Amniotic epithelial cell (primary cell): ENCODE data around the gene NAV2.

Source experiments
- DNase-seq: peaks from one replicate; pipeline ENCODE4 v3.0.0-alpha.2; 2010; ENCODE audit warnings: low read depth

Gene NAV2

DNA sequence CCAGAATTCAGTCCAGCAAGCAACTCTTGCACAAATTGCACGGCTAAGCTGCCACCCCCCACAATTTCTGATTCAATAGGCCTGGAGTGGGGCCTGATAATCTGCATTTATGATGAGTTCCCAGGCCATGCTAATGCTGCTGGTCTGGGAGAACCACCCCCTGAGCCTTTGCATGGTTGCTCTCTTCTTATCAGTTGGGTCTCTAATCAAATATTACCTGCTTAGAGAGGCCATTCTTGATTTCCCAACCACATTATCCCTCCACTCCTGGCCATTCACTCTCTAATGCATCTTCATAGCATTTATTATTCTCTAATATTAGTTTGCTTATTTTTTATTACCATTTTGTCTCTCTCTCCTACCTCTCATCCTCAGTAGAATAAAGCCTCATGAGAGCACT, 99.5 kb downstream of the NAV2 start:
- DNase-seq = no peak

- DNase-seq = no peak
Observed at GRCh38 chr11:19812710-19813109, 100.1 kb downstream of the NAV2 start.

GRCh38 chr11:19813158-19813879, 100.7 kb downstream of the NAV2 start:
- no peak for DNase-seq

DNA sequence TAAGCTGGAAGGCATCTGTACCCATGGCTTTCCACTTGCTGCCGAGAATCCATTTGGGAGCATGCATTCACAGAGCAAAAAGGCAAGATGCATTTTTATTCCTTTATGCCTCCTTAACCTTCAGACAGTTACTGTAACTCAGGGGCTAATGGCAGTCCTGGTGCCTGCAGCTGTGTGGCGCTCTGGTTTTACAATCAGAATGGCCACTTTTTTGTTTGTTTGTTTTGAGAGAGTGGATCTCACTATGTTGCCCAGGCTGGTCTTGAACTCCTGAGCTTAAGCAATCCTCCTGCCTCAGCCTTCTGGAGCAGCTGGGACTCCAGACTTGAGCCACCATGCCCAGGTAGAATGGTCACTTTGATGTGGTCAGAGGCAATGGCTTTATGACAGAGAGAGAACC, 101.8 kb downstream of the NAV2 start:
- no peak for DNase-seq

- no peak for DNase-seq
Observed at GRCh38 chr11:19816040-19816439, 103.4 kb downstream of the NAV2 start.

GRCh38 chr11:19816817-19817216, 104.2 kb downstream of the NAV2 start:
- no peak for DNase-seq

- no peak for DNase-seq
Observed at GRCh38 chr11:19817265-19817851, 104.7 kb downstream of the NAV2 start.

GRCh38 chr11:19817870-19818269, 105.2 kb downstream of the NAV2 start:
- DNase-seq = no peak

- no peak for DNase-seq
Observed at GRCh38 chr11:19818619-19819018, 106.0 kb downstream of the NAV2 start.

- no peak for DNase-seq
Observed at GRCh38 chr11:19819148-19819547, 106.5 kb downstream of the NAV2 start.

DNA sequence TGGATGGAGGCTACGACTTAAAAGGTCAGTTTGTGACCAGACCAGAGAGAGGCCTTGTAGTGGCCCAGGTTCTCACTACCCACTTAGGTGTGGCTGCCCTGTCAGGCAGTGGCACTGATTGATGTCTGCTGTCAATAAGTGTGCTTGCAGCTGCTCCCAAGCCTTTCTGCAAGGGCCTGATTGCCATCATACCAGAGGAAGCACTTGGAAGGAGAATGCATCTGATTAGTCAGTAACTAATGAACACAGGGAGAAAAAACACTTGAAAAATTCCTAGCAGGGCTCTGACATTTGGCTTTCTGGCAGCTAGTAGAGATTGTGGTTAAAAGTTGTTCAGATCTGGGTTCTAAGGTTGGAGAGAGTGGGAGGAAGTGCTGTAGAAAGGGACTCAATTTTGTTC, 107.5 kb downstream of the NAV2 start:
- DNase-seq = peak; percentile 14

DNA sequence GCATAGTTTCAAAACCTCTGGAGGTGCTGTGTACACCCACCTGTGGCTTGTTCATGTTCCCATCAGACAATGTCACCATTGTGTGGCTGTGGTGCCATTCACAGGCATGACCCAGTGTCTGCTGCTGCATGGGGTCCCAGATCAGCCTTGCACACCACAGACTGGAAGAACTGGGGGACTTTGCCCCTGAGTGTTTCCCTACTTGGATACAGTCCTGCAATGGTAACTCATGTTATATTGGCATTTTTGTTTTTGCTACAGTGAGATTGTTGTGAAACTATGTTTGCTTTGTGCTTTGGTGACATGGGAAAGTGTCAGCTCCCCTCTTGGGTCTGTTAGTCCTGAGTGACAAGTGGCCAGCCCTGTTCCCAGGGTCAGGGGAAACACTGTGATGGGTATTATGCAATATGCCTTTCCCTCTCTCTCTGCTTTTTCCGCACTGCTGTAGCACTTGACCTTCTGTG, 108.8 kb downstream of the NAV2 start:
- no peak for DNase-seq

DNA sequence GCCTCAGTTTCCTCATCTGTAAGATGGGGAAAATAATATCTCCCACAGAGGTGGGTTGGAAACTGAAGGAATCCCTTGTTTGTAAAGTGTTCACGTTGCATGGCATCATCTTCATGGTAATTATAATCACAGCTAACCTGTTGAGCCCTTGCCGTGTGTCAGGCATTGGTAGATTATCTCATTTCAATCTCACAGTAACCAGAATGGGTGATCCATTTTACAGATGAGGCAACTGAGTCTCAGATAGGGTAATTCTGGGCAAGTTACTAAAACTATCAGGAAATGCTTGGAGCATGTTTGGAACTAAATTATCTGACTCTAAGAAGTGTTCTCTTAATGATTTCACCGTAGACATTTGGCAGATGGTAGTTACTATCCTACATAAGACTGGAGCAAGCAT, 109.4 kb downstream of the NAV2 start:
- no peak for DNase-seq

GRCh38 chr11:19822531-19822930, 109.9 kb downstream of the NAV2 start:
- no peak for DNase-seq

DNA sequence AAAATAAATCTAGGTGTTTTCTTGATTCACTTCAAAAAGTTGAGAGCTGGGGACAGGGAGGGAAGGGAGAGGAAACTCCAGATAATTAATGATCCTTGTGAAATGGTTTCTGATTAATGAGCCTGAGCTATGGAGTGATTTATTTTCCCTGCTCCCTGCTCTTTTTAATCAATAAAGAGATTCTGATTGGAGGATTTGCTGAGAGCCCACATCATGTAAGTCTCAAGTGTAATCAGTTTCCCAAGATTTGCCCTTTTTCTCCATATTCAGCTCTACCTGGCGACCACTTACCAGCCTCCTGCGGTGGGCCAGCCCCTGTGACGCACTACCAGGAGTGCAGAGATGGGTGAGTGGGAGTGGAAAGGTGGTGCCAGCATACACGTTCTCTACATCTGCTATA, 114.0 kb downstream of the NAV2 start:
- DNase-seq = no peak

- peak; percentile 21 for DNase-seq
Observed at GRCh38 chr11:19827399-19828135, 114.9 kb downstream of the NAV2 start.

DNA sequence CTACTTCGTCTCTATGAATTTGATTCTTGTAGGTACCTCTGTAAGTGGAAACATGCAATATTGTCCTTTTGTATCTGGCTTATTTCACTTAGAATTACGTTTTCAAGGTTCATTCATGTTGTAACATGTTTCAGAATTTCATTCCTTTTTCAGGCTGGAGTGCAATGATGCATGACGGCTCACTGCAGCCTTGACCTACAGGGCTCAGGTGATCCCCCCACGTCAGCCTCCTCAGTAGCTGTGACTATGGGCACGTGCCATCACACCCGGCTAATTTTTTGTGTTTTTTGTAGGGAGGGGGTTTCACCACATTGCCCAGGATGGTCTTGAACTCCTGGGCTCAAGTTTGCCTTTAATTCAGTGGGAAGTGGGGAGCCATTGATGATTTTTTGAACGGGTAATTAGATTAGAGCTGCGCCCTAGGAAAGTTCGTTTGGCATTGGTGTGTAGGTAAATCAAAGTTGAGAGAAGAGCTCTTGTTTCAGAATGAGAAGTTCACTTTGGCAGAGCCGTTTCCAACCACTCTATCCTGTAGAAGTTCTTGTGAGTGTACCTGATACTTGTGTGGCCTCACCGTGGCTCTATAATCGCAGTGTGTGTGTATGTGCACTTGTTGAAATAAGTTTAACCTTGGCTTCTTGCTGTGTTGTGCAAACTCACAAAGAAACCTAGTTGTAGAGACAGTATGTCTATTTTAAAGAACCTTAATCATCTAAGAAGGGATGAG, 115.9 kb downstream of the NAV2 start:
- peak; percentile 65 for DNase-seq

GRCh38 chr11:19829109-19829837, 116.6 kb downstream of the NAV2 start:
- no peak for DNase-seq

DNA sequence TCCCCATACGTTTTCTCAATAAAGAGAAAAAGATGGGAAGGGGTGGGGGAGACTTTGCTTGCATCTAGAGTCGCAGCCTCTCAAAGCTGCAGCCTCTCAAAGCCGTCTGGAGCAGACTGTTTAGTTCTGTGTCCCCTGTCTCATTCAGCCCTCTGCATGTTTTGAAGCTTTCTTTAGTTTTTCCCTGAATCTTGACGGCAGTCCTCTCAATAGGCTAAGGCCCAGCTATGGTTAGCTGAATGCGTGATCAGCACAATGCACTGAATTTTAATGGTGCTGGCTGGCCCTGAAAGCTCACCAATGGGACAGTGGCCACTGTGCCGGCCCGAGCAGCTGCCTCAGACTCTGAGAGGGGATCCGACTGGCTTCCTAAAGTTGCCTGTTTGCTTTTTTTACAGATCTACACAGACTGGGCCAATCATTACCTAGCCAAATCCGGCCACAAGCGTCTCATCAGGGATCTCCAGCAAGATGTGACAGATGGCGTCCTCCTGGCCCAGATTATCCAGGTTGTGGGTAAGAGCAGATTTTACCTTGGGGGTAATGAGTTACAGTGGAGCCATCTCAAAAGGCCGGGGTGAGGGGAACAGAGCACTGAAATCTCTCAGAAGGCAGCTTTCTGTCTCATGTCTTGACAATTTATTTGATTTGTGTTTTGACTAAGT, 119.6 kb downstream of the NAV2 start:
- no peak for DNase-seq

DNA sequence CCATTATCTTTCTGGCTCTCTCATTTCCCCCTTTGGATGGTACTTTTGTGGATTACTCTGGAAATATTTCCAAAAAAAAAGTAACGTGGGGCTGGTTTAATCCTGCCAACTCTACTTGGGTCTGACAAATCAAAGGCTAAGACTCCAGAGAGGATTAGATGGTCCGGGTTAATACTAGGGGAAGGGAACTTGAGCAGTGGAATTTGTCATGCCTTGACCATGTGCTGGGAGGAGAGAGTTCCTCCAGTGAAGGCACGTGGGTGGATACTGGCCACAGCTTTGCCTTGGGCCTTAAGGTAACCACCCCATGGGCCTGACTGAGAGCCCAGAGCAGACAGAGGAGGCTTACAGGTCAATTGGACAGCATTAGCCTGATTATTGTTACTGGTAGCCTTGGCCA, 120.3 kb downstream of the NAV2 start:
- no peak for DNase-seq

DNA sequence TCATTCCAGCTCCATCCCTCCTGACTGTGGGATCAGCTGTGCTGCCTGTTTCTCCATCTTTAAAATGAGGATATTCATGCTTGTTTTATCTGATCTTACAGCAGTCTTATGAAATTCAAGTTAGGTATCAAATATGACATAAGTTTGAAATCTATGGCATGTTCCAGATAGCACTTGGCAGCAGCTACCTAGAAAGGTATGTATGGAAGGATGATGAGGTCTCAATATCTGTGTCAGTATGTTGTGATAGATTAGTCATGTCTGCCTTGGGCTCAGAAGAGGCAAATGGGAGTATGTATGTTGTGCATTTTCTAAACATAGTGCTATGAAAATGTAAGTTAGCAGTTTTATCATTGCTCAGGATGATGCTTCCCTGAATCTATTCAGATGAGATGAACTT, 122.1 kb downstream of the NAV2 start:
- no peak for DNase-seq
